Transverse colon (tissue), 3 donors: ENCODE results near the gene SPAG4.

ENCODE experiments used
- POLR2A ChIP-seq: fragments of 450-650 bp; IDR thresholded peaks from one replicate; pipeline ENCODE4 v1.6.1; 2016; ENCODE audit warnings: antibody characterized with exemption, mild to moderate bottlenecking, moderate library complexity
- TF ChIP-seq, protein P1 (sequence below), 5 experiments: fragments of 200-600 bp in 3 of 5; fragments of 450-650 bp in 2 of 5; sonication (generic) in 3 of 5; IDR thresholded peaks; 1 replicate in 2 of 5; 2 replicates in 3 of 5; pipeline ENCODE4 v1.5.1; 2016 to 2017; ENCODE audit warnings: antibody characterized with exemption in 5 of 5, inconsistent platforms in 3 of 5, mild to moderate bottlenecking in 2 of 5, moderate library complexity in 1 of 5

GRCh38 chr20:35640724-35641123 is 25.1 kb downstream of the SPAG4 start:
- TF ChIP-seq, protein P1, sequence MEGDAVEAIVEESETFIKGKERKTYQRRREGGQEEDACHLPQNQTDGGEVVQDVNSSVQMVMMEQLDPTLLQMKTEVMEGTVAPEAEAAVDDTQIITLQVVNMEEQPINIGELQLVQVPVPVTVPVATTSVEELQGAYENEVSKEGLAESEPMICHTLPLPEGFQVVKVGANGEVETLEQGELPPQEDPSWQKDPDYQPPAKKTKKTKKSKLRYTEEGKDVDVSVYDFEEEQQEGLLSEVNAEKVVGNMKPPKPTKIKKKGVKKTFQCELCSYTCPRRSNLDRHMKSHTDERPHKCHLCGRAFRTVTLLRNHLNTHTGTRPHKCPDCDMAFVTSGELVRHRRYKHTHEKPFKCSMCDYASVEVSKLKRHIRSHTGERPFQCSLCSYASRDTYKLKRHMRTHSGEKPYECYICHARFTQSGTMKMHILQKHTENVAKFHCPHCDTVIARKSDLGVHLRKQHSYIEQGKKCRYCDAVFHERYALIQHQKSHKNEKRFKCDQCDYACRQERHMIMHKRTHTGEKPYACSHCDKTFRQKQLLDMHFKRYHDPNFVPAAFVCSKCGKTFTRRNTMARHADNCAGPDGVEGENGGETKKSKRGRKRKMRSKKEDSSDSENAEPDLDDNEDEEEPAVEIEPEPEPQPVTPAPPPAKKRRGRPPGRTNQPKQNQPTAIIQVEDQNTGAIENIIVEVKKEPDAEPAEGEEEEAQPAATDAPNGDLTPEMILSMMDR (IDR thresholded peaks at IDR 0.05): no peak
- TF ChIP-seq POLR2A: no peak
